HCT116 (cell line): ENCODE data around the gene UQCR11.

ENCODE experiments used
- CEBPB ChIP-seq: IDR thresholded peaks from 2 replicates; pipeline ENCODE4 v1.6.1; 2012; ENCODE audit warnings: low read depth
- CTCF ChIP-seq, 3 experiments: fragments of 200-600 bp in 1 of 3; sonication (generic) in 1 of 3; IDR thresholded peaks in 2 of 3; conservative IDR thresholded peaks in 1 of 3; 2 replicates each; pipeline ENCODE4 v1.5.1; 2012 to 2017; ENCODE audit warnings: low read depth in 2 of 3, low read length in 2 of 3, antibody characterized with exemption in 1 of 3, borderline replicate concordance in 1 of 3, control low read depth in 1 of 3, mild to moderate bottlenecking in 1 of 3, mixed read lengths in 1 of 3, mixed run types in 1 of 3, moderate library complexity in 1 of 3; ENCODE audit not compliant: insufficient read depth in 1 of 3
- POLR2A ChIP-seq: IDR thresholded peaks from 2 replicates; pipeline ENCODE4 v1.7.0; 2011; ENCODE audit warnings: borderline replicate concordance; ENCODE audit not compliant: insufficient read depth, insufficient read length; ENCODE audit errors: extremely low read depth

GRCh38 chr19:1580382-1580781 lies 24.9 kb downstream of the UQCR11 start:
- no peak for TF ChIP-seq CEBPB
- no peak for TF ChIP-seq POLR2A
- no peak for TF ChIP-seq CTCF (IDR thresholded peaks at IDR 0.05 in 2 of 3, conservative IDR thresholded peaks at IDR 0.05 in 1 of 3; ENCODE audit: borderline replicate concordance in 1 of 3, insufficient read depth in 1 of 3, low read depth in 2 of 3, low read length in 2 of 3)
